GM18517 (cell line): ENCODE measurements around the gene BTBD8.

ENCODE experiments used
- ATAC-seq: cut with Tn5 transposase; IDR thresholded peaks from one replicate; pipeline ENCODE4 v1.9.1; 2021; ENCODE audit warnings: mild to moderate bottlenecking, moderate library complexity; ENCODE audit not compliant: unreplicated experiment

Gene BTBD8

GRCh38 chr1:92087542-92087941 lies 7.4 kb downstream of the BTBD8 start:
- ATAC-seq, result no peak

- no peak for ATAC-seq
Observed at GRCh38 chr1:92091625-92092024, 11.5 kb downstream of the BTBD8 start.

GRCh38 chr1:92094090-92094489 lies 13.9 kb downstream of the BTBD8 start:
- ATAC-seq, result no peak

GRCh38 chr1:92094595-92094994 lies 14.4 kb downstream of the BTBD8 start:
- ATAC-seq, result no peak

GRCh38 chr1:92095874-92096273 lies 15.7 kb downstream of the BTBD8 start:
- no peak for ATAC-seq

GRCh38 chr1:92096317-92096716 lies 16.2 kb downstream of the BTBD8 start:
- ATAC-seq, result no peak

GRCh38 chr1:92105546-92106081 lies 25.5 kb downstream of the BTBD8 start:
- ATAC-seq, result no peak

GRCh38 chr1:92108631-92109030 lies 28.5 kb downstream of the BTBD8 start:
- ATAC-seq, result no peak

GRCh38 chr1:92117526-92117925 lies 37.4 kb downstream of the BTBD8 start:
- no peak for ATAC-seq

- ATAC-seq, result no peak
Observed at GRCh38 chr1:92118826-92119225, 38.7 kb downstream of the BTBD8 start.

- ATAC-seq, result no peak
Observed at GRCh38 chr1:92123868-92124267, 43.7 kb downstream of the BTBD8 start.

GRCh38 chr1:92125204-92125603 lies 45.1 kb downstream of the BTBD8 start:
- ATAC-seq, result no peak

- no peak for ATAC-seq
Observed at GRCh38 chr1:92126088-92126487, 45.9 kb downstream of the BTBD8 start.

- ATAC-seq, result no peak
Observed at GRCh38 chr1:92134331-92134730, 54.2 kb downstream of the BTBD8 start.

GRCh38 chr1:92136341-92136740 lies 56.2 kb downstream of the BTBD8 start:
- ATAC-seq, result no peak

- ATAC-seq, result no peak
Observed at GRCh38 chr1:92154934-92155333, 74.8 kb downstream of the BTBD8 start.

GRCh38 chr1:92159593-92159992 lies 79.4 kb downstream of the BTBD8 start:
- no peak for ATAC-seq

GRCh38 chr1:92165389-92165788 lies 85.2 kb downstream of the BTBD8 start:
- ATAC-seq, result no peak

- ATAC-seq, result no peak
Observed at GRCh38 chr1:92167151-92167550, 87.0 kb downstream of the BTBD8 start.

- no peak for ATAC-seq
Observed at GRCh38 chr1:92168657-92169056, 88.5 kb downstream of the BTBD8 start.

GRCh38 chr1:92169214-92170005 lies 89.3 kb downstream of the BTBD8 start:
- ATAC-seq, result no peak

GRCh38 chr1:92184632-92185031 lies 104.5 kb downstream of the BTBD8 start:
- no peak for ATAC-seq

GRCh38 chr1:92186081-92186480 lies 105.9 kb downstream of the BTBD8 start:
- no peak for ATAC-seq
